HepG2 (cell line): Measurements from ENCODE around the gene DOCK4.

ENCODE experiments used
- BRD4 ChIP-seq: sonication (generic); formaldehyde crosslinking; IDR thresholded peaks from 2 replicates; pipeline ENCODE4 v1.4.0; 2020; ENCODE audit warnings: missing genetic modification reagents
- CREB1 ChIP-seq, 2 experiments: fragments of 450-650 bp in 1 of 2; IDR thresholded peaks; 2 replicates each; pipeline ENCODE4 v1.6.1; 2016 to 2017; ENCODE audit warnings: control low read depth in 1 of 2, mild to moderate bottlenecking in 1 of 2, missing compliant biosample characterization in 1 of 2, missing genetic modification characterization in 1 of 2
- POLR2A ChIP-seq, 2 experiments: IDR thresholded peaks; 2 replicates each; pipeline ENCODE4 v1.6.1; 2011; ENCODE audit warnings: low read depth in 2 of 2, low read length in 2 of 2, mild to moderate bottlenecking in 1 of 2, moderate library complexity in 1 of 2; ENCODE audit not compliant: insufficient read depth in 1 of 2

GRCh38 chr7:112184455-112184854, 21.7 kb downstream of the DOCK4 start:
- TF ChIP-seq BRD4 = no peak
- no peak for TF ChIP-seq POLR2A (IDR thresholded peaks at IDR 0.05; ENCODE audit: insufficient read depth in 1 of 2, low read depth in 2 of 2, low read length in 2 of 2)
- no peak for TF ChIP-seq CREB1 (IDR thresholded peaks at IDR 0.05)
- no peak for TF ChIP-seq CREB1 (CRISPR knock-in tag; IDR thresholded peaks at IDR 0.05)
